HepG2 (cell line): Measurements from ENCODE around the gene RAPGEF5. TPM values are rescaled to one million over a fixed set of nuclear protein-coding genes. Genes with fewer than 3 reads are reported as not detected.

Source experiments
- THAP11 ChIP-seq: IDR thresholded peaks from 2 replicates; pipeline ENCODE4 v1.6.1; 2016; ENCODE audit warnings: missing biosample characterization, missing genetic modification reagents
- ZBTB21 ChIP-seq: sonication (generic); formaldehyde crosslinking; IDR thresholded peaks from 2 replicates; pipeline ENCODE4 v1.4.0; 2020; ENCODE audit warnings: missing genetic modification reagents
- ZFY ChIP-seq: sonication (generic); formaldehyde crosslinking; IDR thresholded peaks from 2 replicates; pipeline ENCODE4 v1.4.0; 2020; ENCODE audit warnings: missing genetic modification reagents
- ZNF770 ChIP-seq: sonication (generic); formaldehyde crosslinking; IDR thresholded peaks from 2 replicates; pipeline ENCODE4 v1.5.0; 2020; ENCODE audit warnings: mild to moderate bottlenecking, missing genetic modification reagents
- polyA plus RNA-seq, 8 experiments: library from polyadenylated mRNA; depleted of rRNA in 3 of 8; stranded (reverse) in 7 of 8; unstranded in 1 of 8; fragments of >200 nt; fragmentation: Illumina TruSeq in 4 of 8; extraction: Trizol in 4 of 8; gene quantifications; 2 replicates each; pipeline versions ENCODE4 v1.2.1 to v1.2.3, GENCODE V29; 2011 to 2016; ENCODE audit warnings: low read depth in 4 of 8, missing spikeins in 1 of 8, mixed read lengths in 1 of 8; ENCODE audit not compliant: insufficient read depth in 1 of 8
- total RNA-seq, 5 experiments: library from RNA; depleted of rRNA; stranded (reverse); fragments of >200 nt; fragmentation: Illumina TruSeq; extraction: Trizol; gene quantifications; 2 replicates each; pipeline ENCODE4 v1.2.3, GENCODE V29; 2016; ENCODE audit warnings: low read depth in 1 of 5
- TF ChIP-seq, protein P1 (sequence below): sonication (generic); formaldehyde crosslinking; IDR thresholded peaks from 2 replicates; pipeline ENCODE4 v1.5.0; 2020; ENCODE audit warnings: mild to moderate bottlenecking, missing genetic modification reagents
- TF ChIP-seq, protein P2 (sequence below): sonication (generic); formaldehyde crosslinking; IDR thresholded peaks from 2 replicates; pipeline ENCODE4 v1.4.0; 2020; ENCODE audit warnings: mild to moderate bottlenecking, missing genetic modification reagents
- TF ChIP-seq, protein P3 (sequence below): sonication (generic); formaldehyde crosslinking; IDR thresholded peaks from 2 replicates; pipeline ENCODE4 v1.8.0; 2022; ENCODE audit warnings: missing genetic modification reagents, mild to moderate bottlenecking, moderate library complexity, borderline replicate concordance

RAPGEF5 gene
- total and polyA plus RNA-seq, 2 of the 13 experiments (the other 11 are each of a cell fraction or from before 2014, with no cell fraction given), result 17.1 to 23.4 TPM

DNA sequence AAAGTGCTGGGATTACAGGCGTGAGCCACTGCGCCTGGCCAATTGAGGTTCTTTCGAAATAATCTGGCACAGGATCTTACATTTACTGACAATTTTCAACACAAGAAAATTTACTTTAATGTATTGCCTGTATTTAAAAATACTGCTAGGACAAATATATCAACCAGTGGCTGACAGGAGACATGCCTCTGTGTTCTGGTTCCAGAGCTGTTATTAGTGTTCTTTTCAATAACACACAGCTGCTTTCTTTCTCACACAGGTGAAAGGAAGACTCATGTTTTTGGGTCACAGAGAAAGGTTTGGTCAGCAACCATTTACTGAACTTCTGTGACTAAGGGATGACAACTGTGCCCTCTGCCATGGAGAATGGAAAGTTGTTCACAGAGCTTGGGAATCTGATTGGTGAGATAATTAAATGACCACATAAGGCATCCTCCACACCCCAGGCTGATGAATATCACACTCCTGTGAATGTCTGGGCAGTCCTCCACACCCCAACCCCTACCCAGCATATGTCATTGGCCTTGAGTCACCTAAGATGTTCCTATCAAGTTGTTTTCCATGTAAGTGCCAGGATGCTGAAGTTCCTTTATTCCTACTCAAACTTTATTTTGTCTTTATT lies 180.1 kb downstream of the RAPGEF5 start (continued):
- TF ChIP-seq, protein P1, sequence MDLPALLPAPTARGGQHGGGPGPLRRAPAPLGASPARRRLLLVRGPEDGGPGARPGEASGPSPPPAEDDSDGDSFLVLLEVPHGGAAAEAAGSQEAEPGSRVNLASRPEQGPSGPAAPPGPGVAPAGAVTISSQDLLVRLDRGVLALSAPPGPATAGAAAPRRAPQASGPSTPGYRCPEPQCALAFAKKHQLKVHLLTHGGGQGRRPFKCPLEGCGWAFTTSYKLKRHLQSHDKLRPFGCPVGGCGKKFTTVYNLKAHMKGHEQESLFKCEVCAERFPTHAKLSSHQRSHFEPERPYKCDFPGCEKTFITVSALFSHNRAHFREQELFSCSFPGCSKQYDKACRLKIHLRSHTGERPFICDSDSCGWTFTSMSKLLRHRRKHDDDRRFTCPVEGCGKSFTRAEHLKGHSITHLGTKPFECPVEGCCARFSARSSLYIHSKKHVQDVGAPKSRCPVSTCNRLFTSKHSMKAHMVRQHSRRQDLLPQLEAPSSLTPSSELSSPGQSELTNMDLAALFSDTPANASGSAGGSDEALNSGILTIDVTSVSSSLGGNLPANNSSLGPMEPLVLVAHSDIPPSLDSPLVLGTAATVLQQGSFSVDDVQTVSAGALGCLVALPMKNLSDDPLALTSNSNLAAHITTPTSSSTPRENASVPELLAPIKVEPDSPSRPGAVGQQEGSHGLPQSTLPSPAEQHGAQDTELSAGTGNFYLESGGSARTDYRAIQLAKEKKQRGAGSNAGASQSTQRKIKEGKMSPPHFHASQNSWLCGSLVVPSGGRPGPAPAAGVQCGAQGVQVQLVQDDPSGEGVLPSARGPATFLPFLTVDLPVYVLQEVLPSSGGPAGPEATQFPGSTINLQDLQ (CRISPR knock-in tag), result no peak
- TF ChIP-seq THAP11 (CRISPR knock-in tag) (no peak), ZFY (no peak), ZNF770 (CRISPR knock-in tag) (no peak), ZBTB21 (CRISPR knock-in tag) (no peak)
- TF ChIP-seq, protein P2, sequence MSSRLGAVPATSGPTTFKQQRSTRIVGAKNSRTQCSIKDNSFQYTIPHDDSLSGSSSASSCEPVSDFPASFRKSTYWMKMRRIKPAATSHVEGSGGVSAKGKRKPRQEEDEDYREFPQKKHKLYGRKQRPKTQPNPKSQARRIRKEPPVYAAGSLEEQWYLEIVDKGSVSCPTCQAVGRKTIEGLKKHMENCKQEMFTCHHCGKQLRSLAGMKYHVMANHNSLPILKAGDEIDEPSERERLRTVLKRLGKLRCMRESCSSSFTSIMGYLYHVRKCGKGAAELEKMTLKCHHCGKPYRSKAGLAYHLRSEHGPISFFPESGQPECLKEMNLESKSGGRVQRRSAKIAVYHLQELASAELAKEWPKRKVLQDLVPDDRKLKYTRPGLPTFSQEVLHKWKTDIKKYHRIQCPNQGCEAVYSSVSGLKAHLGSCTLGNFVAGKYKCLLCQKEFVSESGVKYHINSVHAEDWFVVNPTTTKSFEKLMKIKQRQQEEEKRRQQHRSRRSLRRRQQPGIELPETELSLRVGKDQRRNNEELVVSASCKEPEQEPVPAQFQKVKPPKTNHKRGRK (CRISPR knock-in tag), result no peak
- TF ChIP-seq, protein P3, sequence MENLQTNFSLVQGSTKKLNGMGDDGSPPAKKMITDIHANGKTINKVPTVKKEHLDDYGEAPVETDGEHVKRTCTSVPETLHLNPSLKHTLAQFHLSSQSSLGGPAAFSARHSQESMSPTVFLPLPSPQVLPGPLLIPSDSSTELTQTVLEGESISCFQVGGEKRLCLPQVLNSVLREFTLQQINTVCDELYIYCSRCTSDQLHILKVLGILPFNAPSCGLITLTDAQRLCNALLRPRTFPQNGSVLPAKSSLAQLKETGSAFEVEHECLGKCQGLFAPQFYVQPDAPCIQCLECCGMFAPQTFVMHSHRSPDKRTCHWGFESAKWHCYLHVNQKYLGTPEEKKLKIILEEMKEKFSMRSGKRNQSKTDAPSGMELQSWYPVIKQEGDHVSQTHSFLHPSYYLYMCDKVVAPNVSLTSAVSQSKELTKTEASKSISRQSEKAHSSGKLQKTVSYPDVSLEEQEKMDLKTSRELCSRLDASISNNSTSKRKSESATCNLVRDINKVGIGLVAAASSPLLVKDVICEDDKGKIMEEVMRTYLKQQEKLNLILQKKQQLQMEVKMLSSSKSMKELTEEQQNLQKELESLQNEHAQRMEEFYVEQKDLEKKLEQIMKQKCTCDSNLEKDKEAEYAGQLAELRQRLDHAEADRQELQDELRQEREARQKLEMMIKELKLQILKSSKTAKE (CRISPR knock-in tag), result no peak
